Progenitor cell of endocrine pancreas (in vitro differentiated cells): ENCODE measurements around the gene PEX10. TPM values are rescaled to one million over a fixed set of nuclear protein-coding genes. Genes with fewer than 3 reads are reported as not detected.

Experiments
- DNase-seq: peaks from one replicate; pipeline ENCODE4 v3.0.0; 2021; ENCODE audit warnings: low spot score; ENCODE audit not compliant: unreplicated experiment
- H3K27ac Mint-ChIP-seq: 2 replicates; pipeline ENCODE4 v1.8.0; 2021; ENCODE audit warnings: mild to moderate bottlenecking, moderate library complexity, mixed read lengths
- H3K27me3 Mint-ChIP-seq: 2 replicates; pipeline ENCODE4 v1.8.0; 2021; ENCODE audit warnings: mixed read lengths
- H3K36me3 Mint-ChIP-seq: 2 replicates; pipeline ENCODE4 v1.8.0; 2022; ENCODE audit warnings: mixed read lengths; ENCODE audit not compliant: insufficient read depth
- H3K4me1 Mint-ChIP-seq: 2 replicates; pipeline ENCODE4 v1.8.0; 2021; ENCODE audit warnings: low read depth, mixed read lengths
- H3K4me3 Mint-ChIP-seq: 2 replicates; pipeline ENCODE4 v1.8.0; 2021; ENCODE audit warnings: low read depth, mild to moderate bottlenecking, moderate library complexity, mixed read lengths
- H3K9me3 Mint-ChIP-seq: 2 replicates; pipeline ENCODE4 v1.8.0; 2021; ENCODE audit warnings: low read depth, mixed read lengths
- CTCF ChIP-seq: fragments of 200-600 bp; sonication (generic); IDR thresholded peaks from one replicate; pipeline ENCODE4 v1.5.0; 2021; ENCODE audit warnings: antibody characterized with exemption, mild to moderate bottlenecking; ENCODE audit not compliant: unreplicated experiment
- total RNA-seq: library from RNA; stranded (reverse); gene quantifications from 2 replicates; pipeline ENCODE4 v1.2.1, GENCODE V29; 2021

The PEX10 gene
- total RNA-seq, 1 donor from 2014 or later: 27.5 TPM

- Mint-ChIP-seq H3K27me3 (no peaks in the 10 kb centered on the region), H3K9me3 (no peaks in the 10 kb centered on the region), H3K36me3 (peaks cover 4% of the 10 kb centered on the region), H3K4me3 (peak overlapping the region; percentile 79), H3K27ac (peak overlapping the region; percentile 71), H3K4me1 (peaks cover 15% of the 10 kb centered on the region)
- no peak for TF ChIP-seq CTCF
- no peak for DNase-seq
These were observed 22.7 kb downstream of the PEX10 start for GRCh38 chr1:2389644-2390043.

GRCh38 chr1:2388004-2388913, 24.1 kb downstream of the PEX10 start:
- H3K4me3 Mint-ChIP-seq: peak overlapping the region; percentile 21
- no peak for DNase-seq
- no peaks in the 10 kb centered on the region for H3K27me3 Mint-ChIP-seq
- no peak overlapping the region for H3K27ac Mint-ChIP-seq
- no peaks in the 10 kb centered on the region for H3K9me3 Mint-ChIP-seq
- peaks cover 4% of the 10 kb centered on the region for H3K36me3 Mint-ChIP-seq
- peaks cover 15% of the 10 kb centered on the region for H3K4me1 Mint-ChIP-seq
- TF ChIP-seq CTCF: no peak

- peak overlapping the region; percentile 45 for H3K27ac Mint-ChIP-seq
- no peaks in the 10 kb centered on the region for H3K27me3 Mint-ChIP-seq
- TF ChIP-seq CTCF: no peak
- H3K4me1 Mint-ChIP-seq: peaks cover 4% of the 10 kb centered on the region
- DNase-seq: no peak
- no peak overlapping the region for H3K4me3 Mint-ChIP-seq
- no peaks in the 10 kb centered on the region for H3K36me3 Mint-ChIP-seq
- no peaks in the 10 kb centered on the region for H3K9me3 Mint-ChIP-seq
These were observed 25.4 kb downstream of the PEX10 start for GRCh38 chr1:2386636-2387611.

DNA sequence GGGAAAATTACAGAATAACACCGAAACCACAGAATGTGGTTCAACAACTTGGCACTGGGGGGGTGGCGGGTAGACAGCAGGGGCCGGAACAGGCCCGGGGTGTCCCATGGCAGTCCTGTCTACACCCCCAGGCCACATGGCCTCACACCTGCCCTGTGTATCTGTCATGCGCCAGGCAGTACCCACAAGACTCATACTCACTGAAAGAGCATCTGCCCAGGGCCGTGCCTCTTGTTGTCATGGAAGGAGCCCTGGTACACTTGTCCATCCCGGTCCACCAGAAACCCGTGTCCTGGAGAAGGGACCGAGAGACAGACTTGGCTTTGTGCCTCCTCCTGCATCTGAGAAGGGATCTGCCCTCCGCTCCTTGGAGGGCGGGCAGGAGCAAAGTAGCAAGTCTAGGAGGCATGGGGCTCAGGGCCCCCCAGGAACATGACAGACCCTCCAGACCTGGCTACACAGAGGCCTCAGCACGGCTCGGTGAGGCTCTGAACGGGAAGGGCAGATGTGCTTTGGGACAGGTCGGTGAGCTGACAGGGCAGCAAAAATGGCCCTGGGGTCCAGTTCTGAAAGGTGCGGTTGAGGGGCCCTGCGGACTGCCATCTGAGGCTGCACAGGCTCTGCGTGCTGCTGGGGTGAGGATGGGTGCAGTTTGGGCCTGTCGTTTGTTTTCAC, 26.6 kb downstream of the PEX10 start:
- peaks cover 3% of the 10 kb centered on the region for H3K4me1 Mint-ChIP-seq
- no peaks in the 10 kb centered on the region for H3K27me3 Mint-ChIP-seq
- no peak for DNase-seq
- H3K9me3 Mint-ChIP-seq: no peaks in the 10 kb centered on the region
- no peak overlapping the region for H3K4me3 Mint-ChIP-seq
- no peaks in the 10 kb centered on the region for H3K36me3 Mint-ChIP-seq
- H3K27ac Mint-ChIP-seq: no peak overlapping the region
- no peak for TF ChIP-seq CTCF
